Measurements from ENCODE around the gene PKP1.

PKP1 gene

GRCh38 chr1:201357211-201357610, 73.9 kb downstream of the PKP1 start:
- TF ChIP-seq REPIN1 (tag by site-specific recombination; IDR thresholded peaks at IDR 0.05; ENCODE audit: low read depth), result no peak
- no peak for TF ChIP-seq ZSCAN23 (tag by site-specific recombination; IDR thresholded peaks at IDR 0.05)
- TF ChIP-seq ATF2 (tag by site-specific recombination; IDR thresholded peaks at IDR 0.05; ENCODE audit: low read depth), result no peak
- TF ChIP-seq ZNF2 (tag by site-specific recombination; IDR thresholded peaks at IDR 0.05), result no peak
- TF ChIP-seq ZBTB7A (tag by site-specific recombination; IDR thresholded peaks at IDR 0.05; ENCODE audit: low read depth), result no peak
- no peak for TF ChIP-seq YY2 (tag by site-specific recombination; IDR thresholded peaks at IDR 0.05)
- TF ChIP-seq, protein P1, sequence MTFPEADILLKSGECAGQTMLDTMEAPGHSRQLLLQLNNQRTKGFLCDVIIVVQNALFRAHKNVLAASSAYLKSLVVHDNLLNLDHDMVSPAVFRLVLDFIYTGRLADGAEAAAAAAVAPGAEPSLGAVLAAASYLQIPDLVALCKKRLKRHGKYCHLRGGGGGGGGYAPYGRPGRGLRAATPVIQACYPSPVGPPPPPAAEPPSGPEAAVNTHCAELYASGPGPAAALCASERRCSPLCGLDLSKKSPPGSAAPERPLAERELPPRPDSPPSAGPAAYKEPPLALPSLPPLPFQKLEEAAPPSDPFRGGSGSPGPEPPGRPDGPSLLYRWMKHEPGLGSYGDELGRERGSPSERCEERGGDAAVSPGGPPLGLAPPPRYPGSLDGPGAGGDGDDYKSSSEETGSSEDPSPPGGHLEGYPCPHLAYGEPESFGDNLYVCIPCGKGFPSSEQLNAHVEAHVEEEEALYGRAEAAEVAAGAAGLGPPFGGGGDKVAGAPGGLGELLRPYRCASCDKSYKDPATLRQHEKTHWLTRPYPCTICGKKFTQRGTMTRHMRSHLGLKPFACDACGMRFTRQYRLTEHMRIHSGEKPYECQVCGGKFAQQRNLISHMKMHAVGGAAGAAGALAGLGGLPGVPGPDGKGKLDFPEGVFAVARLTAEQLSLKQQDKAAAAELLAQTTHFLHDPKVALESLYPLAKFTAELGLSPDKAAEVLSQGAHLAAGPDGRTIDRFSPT (tag by site-specific recombination; IDR thresholded peaks at IDR 0.05), result no peak
- TF ChIP-seq ZNF416 (tag by site-specific recombination; IDR thresholded peaks at IDR 0.05), result no peak
- TF ChIP-seq ZNF266 (tag by site-specific recombination; IDR thresholded peaks at IDR 0.05; ENCODE audit: low read depth), result no peak
- no peak for TF ChIP-seq KLF10 (tag by site-specific recombination; IDR thresholded peaks at IDR 0.05)
- no peak for TF ChIP-seq BCL6B (tag by site-specific recombination; IDR thresholded peaks at IDR 0.05)
- no peak for TF ChIP-seq KLF1 (tag by site-specific recombination; IDR thresholded peaks at IDR 0.05)
- no peak for TF ChIP-seq ZNF426 (tag by site-specific recombination; IDR thresholded peaks at IDR 0.05)
- TF ChIP-seq ZNF473 (tag by site-specific recombination; IDR thresholded peaks at IDR 0.05), result no peak
- CTCF ChIA-PET, result interaction anchor here (0.7 to 8.3 kb wide), 2 partner anchors 33 to 105 kb away, joined by 3 to 145 read pairs; no protein-coding TSS in a partner anchor
- no peaks in the 10 kb centered on the region for H3K9me3 ChIP-seq (ENCODE audit: control insufficient read depth, insufficient read depth, low read depth, low read length)
- no peaks in the 10 kb centered on the region for H3K4me1 ChIP-seq (ENCODE audit: control insufficient read depth, insufficient read depth, low read length)
- POLR2A ChIA-PET, result no interaction called here
- no peaks in the 10 kb centered on the region for H3K36me3 ChIP-seq (ENCODE audit: control insufficient read depth in 2 of 2, insufficient read depth in 1 of 2, low read length in 2 of 2)
- H3K27ac ChIP-seq (ENCODE audit: extremely low read depth, low read depth, low read length), result no peak overlapping the region
- no peak overlapping the region for H3K4me3 ChIP-seq (ENCODE audit: low read depth, low read length)

DNA sequence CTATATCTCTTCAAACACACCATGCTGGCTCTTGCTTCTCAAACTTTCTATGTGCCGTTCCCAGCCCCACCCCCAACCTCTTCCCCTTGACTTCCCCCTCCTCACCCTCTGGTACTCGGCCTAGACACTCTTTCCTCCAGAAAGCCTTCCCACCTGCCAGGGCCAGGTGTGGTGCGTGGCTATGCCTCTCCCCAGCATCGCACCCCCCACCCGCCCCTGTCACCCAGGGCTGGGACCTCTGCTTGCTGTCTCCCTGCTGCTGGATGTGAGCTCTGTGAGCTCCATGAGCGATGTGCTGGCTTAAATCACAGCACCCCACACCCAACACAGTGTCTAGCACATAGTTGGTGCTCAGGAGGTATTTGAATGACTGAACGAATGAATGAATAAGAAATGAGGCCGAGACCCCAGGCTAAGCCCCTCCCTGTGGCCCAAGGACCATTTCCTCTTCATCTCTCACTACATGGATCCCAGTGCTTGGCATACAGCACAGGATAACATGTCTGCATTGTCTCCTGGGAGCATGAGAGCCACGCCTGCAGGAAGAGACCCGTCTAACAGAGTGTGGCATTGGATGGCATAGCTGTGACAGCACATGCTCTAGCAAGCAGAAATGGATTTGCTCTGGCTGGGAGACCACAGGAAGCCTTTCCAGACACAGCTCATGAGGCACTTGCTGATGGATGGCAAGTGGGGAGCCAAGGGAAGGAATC, 74.5 kb downstream of the PKP1 start:
- no peaks in the 10 kb centered on the region for H3K4me1 ChIP-seq (ENCODE audit: control insufficient read depth, insufficient read depth, low read length)
- no peaks in the 10 kb centered on the region for H3K36me3 ChIP-seq (ENCODE audit: control insufficient read depth in 2 of 2, insufficient read depth in 1 of 2, low read length in 2 of 2)
- ChIA-PET POLR2A (no interaction called here), CTCF (interaction anchor here (1.9 to 8.3 kb wide), 3 partner anchors 8 to 105 kb away, joined by 7 to 145 read pairs (median 8); no protein-coding TSS in a partner anchor)
- H3K27ac ChIP-seq (ENCODE audit: extremely low read depth, low read depth, low read length), result no peak overlapping the region
- no peaks in the 10 kb centered on the region for H3K9me3 ChIP-seq (ENCODE audit: control insufficient read depth, insufficient read depth, low read depth, low read length)
- no peak overlapping the region for H3K4me3 ChIP-seq (ENCODE audit: low read depth, low read length)
- TF ChIP-seq ZBTB17 (tag by site-specific recombination; IDR thresholded peaks at IDR 0.05), result 0 out of 2 replicates have a peak, but pooled peaks have one; percentile 38
- no peak for TF ChIP-seq ZNF792 (tag by site-specific recombination; IDR thresholded peaks at IDR 0.05)

DNA sequence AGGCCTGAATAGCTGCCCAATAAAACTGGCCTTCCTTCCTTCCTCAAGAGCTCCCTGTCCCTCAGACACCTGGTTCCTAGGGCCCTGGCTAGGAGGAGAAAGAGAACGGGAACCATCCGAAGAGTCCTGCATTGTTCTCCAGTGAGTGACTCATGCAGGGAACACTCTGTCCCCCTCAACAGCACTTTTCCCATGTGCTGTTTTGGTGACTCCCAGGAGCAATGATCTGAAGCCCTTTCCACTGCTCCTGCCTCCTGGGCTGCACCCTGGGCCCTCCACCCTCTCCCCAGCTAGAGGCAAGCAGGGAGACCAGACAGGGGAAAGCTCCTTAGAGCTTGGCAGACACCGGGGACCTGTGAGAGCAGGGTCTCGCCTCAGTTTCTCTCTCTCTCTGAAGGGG, 75.3 kb downstream of the PKP1 start:
- H3K4me1 ChIP-seq (ENCODE audit: control insufficient read depth, insufficient read depth, low read length), result no peaks in the 10 kb centered on the region
- no peak overlapping the region for H3K27ac ChIP-seq (ENCODE audit: extremely low read depth, low read depth, low read length)
- H3K9me3 ChIP-seq (ENCODE audit: control insufficient read depth, insufficient read depth, low read depth, low read length), result no peaks in the 10 kb centered on the region
- no peaks in the 10 kb centered on the region for H3K36me3 ChIP-seq (ENCODE audit: control insufficient read depth in 2 of 2, insufficient read depth in 1 of 2, low read length in 2 of 2)
- POLR2A ChIA-PET, result no interaction called here
- no peak overlapping the region for H3K4me3 ChIP-seq (ENCODE audit: low read depth, low read length)
- CTCF ChIA-PET, result interaction anchor here (0.8 to 8.3 kb wide), 7 partner anchors 9 to 239 kb away, joined by 3 to 145 read pairs (median 7); no protein-coding TSS in a partner anchor
- no peak for TF ChIP-seq OSR2 (tag by site-specific recombination; IDR thresholded peaks at IDR 0.05)
- TF ChIP-seq ZNF792 (tag by site-specific recombination; IDR thresholded peaks at IDR 0.05), result no peak
- no peak for TF ChIP-seq PRDM6 (tag by site-specific recombination; IDR thresholded peaks at IDR 0.05)
- TF ChIP-seq, protein P2, sequence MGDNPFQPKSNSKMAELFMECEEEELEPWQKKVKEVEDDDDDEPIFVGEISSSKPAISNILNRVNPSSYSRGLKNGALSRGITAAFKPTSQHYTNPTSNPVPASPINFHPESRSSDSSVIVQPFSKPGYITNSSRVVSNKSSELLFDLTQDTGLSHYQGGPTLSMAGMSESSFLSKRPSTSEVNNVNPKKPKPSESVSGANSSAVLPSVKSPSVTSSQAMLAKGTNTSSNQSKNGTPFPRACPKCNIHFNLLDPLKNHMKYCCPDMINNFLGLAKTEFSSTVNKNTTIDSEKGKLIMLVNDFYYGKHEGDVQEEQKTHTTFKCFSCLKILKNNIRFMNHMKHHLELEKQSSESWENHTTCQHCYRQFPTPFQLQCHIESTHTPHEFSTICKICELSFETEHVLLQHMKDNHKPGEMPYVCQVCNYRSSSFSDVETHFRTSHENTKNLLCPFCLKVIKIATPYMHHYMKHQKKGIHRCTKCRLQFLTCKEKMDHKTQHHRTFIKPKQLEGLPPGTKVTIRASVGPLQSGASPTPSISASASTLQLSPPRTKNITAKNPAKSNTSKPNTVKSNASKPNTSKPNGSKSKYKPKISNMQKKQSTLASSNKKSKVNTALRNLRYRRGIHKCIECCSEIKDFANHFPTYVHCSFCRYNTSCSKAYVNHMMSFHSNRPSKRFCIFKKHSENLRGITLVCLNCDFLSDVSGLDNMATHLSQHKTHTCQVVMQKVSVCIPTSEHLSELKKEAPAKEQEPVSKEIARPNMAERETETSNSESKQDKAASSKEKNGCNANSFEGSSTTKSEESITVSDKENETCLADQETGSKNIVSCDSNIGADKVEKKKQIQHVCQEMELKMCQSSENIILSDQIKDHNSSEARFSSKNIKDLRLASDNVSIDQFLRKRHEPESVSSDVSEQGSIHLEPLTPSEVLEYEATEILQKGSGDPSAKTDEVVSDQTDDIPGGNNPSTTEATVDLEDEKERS (tag by site-specific recombination; IDR thresholded peaks at IDR 0.05), result no peak
- no peak for TF ChIP-seq ATF2 (tag by site-specific recombination; IDR thresholded peaks at IDR 0.05; ENCODE audit: low read depth)

Measured in HEK293 (cell line).